ENCODE data around the gene EMB.
A peak's percentile ranks its signal among the peaks of the same experiment; 100 is the strongest.
"Not testable (repeated sequence)": the region's sequence is repeated elsewhere in the genome, so short reads cannot be mapped to it uniquely, and the experiment has no call there.

The EMB gene

GRCh38 chr5:50440651-50441492 is at the start of gene EMB:
Gene EMB (minus strand): TSS chr5:50441288. CDS start chr5:50441151, 137 bp downstream.
- peak; percentile 1 for DNase-seq (ENCODE audit: low read depth)

GRCh38 chr5:50489491-50489890 is 48.4 kb upstream of the EMB start:
- DNase-seq (ENCODE audit: low read depth) = not testable (repeated sequence)

DNA sequence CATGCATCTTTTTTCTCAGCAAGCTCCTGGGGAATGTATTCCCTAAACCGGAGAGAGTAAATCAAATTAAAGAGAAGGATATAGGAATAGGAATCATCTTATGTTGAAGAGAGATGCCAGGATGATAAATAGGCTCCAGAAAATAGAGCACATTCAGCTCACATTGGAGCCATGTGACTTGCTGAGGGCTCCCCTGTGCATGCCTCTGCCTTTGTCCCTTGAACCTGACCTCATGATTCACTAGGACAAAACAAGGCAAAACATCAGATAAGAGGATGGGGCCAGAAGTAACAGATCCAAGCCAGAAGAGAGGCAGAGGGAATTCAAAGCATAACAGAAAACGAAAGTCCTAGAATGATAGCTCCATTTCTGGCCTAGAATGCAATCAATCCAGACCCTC is 37.7 kb upstream of the EMB start:
- DNase-seq (ENCODE audit: low read depth) = not testable (repeated sequence)

DNA sequence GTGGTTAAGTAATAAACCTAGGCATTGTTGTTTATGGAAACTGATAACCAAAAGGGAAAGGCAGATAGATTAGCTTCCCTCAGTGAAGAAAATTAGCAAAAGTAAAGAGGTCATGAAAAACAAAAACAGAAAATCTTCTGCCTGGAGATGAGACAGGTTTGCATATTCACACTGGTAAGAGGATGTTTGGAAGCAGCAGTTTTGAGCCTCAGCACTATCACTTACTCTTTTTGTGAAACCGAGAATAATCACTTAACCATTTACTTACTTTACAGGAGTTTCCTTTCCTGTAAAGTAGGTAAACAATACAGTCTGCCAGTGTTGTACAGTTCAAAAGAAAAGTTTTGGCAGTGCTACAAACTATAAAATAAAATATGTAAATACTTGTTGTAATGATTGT is 35.5 kb upstream of the EMB start:
- no peak for DNase-seq (ENCODE audit: low read depth)

DNA sequence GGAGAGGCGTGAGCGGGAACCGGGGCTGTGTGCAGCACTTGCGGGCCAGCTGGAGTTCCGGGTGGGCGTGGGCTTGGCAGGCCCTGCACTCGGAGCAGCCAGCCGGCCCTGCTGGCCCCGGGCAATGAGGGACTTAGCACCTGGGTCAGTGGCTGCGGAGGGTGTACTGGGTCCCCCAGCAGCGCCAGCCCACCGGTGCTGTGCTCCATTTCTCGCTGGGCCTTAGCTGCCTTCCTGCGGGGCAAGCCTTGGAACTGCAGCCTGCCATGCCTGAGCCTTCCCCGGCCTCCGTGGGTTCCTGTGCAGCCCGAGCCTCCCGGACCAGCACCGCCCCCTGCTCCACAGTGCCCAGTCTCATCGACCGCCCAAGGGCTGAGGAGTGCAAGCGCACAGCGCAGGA is 23.9 kb upstream of the EMB start:
- not testable (repeated sequence) for DNase-seq (ENCODE audit: low read depth)

DNA sequence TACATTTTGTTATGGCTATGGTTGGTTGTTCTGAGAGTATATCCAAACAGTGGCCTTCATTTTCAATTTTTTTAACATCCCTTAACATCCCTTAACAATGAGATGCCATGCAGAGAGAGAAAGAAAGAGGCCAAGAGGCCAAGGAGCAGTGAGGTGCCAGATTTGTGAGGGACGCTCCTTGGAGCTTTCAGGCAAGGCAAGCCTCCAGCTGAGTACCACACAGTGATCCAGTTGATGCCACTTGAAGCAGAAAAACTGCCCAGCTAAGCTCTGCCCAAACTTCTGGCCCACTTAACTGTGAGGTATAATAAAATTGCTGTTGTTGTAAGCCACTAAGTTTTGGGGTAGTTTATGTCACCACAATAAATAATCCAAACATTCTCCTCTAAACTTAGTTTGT is 22.6 kb upstream of the EMB start:
- DNase-seq (ENCODE audit: low read depth) = no peak

DNA sequence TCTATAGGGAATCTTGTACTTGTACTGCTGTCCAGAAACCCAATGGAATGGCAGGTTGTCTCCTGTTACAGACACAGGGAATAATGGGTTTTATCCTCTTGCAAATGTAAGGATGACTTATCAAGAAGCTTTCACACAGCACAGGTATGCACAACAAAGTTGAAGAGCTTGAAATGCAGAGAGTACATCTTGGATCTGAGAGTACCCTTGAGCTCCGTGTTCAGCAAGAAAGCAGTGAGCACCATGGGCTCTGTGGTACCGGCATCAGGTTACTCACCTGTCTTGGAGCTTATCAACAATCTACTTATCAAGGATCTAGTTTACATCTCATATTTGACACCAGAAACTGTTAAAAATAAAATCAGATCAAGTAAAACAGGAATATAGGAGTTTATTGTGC is 22.0 kb upstream of the EMB start:
- no peak for DNase-seq (ENCODE audit: low read depth)

DNA sequence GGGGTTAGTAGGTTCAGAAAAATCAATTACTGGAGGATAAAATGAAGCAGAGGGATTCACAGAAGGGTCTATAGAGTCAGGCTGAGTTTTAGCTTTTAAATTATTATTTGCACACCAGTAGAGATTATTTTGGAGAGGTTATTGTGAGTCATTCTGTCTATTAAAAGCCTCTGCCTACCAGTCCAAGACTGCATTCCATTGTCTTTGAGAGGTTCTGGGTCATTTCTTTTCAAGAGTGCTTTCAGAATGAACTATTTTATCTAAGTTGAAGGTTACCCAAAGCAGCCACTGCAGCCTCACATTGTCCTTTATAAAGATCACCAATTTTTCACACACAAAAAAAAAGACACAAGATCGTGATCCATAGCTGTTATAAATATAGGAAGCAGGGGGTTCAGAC is 21.5 kb upstream of the EMB start:
- not testable (repeated sequence) for DNase-seq (ENCODE audit: low read depth)

GRCh38 chr5:50458372-50458771 is 17.3 kb upstream of the EMB start:
- not testable (repeated sequence) for DNase-seq (ENCODE audit: low read depth)

GRCh38 chr5:50449241-50449640 is 8.2 kb upstream of the EMB start:
- DNase-seq (ENCODE audit: low read depth) = not testable (repeated sequence)

- DNase-seq (ENCODE audit: low read depth) = no peak
Measured at GRCh38 chr5:50447941-50448340, 6.9 kb upstream of the EMB start.

- no peak for DNase-seq (ENCODE audit: low read depth)
Measured at GRCh38 chr5:50447228-50447627, 6.1 kb upstream of the EMB start.

- no peak for DNase-seq (ENCODE audit: low read depth)
Measured at GRCh38 chr5:50445296-50445949, 4.3 kb upstream of the EMB start.

DNA sequence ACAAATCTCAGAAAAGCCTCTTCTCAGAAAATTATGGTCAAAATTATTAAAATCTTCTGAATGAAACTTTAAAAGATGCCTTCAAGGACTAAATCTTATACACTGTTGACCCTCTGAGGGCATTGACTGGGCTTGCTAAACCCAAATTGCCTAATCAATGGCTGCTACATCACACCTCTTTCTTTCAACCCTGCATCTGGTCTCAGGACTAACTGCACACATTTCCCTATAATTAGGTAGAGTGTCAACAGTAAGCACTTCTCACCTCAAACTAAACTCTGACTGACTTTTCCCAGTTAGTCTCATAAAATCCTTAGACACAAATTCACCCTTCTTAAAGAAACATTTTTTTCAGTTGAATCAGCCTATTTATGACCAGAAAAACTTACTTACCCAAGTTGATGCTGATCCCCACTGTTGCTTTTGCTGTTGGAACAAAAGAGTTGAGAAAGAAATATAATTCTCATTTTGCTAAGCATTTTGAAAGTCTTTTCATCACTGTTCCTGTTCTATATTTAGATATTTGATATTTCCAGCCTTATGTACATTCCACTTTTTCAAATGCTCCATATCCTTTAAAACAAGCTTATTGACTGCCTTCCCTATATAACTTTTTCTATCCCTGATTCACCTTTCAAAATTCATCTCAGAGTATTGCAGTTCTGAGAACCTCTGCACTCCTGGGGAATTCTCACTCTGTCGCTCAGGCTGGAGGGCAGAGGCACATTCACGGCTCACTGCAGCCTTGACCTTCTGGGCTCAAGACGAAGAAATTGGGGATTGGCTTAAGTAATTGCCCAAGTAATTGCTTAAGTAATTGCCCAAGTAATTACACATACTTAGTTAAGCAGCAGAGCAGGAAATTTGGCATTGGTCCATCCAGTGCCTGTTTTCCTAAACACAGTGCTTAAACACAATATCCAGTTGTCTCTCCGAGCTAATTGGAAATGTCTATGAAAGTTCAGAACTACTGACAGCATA is 1.8 kb upstream of the EMB start:
- DNase-seq (ENCODE audit: low read depth) = not testable (repeated sequence)

DNA sequence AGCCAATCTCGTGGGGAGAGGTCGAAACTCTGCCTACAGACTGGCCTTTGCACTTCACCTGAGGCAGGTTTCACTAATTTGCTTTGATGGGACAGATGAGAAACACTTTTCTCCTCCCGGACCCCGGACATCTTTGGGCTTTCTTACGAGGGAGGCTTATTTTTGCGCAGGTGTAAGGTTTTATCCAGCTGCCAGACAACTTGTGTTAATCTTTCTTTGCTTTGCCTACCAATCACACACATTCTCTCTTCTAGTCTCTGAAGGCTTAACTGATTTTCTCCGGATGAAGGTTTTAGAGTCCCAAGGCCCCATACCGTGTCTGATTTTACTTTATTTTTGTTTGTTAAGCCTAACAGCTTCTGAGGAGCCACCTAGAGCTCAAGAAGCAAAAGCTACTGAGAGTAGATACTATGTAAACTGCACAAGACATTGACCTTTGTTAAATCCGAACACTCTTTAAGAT is 436 bp upstream of the EMB start:
- no peak for DNase-seq (ENCODE audit: low read depth)

DNA sequence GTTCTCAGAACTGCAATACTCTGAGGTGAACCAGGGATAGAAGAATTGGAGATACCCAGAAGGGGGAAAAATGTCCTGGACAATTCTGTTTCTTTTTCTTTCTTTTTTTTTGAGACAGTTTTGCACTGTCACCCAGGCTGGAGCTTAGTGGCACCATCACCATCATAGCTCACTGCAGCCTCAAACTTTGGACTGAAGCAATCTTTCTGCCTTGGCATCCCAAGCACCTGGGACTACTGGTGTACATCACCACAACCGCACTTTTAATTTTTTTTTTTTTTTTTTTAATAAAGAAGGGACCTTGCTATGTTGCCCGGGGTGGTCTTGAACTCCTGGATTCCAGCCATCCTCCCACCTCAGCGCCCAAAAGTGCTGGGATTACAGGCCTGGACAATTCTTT is 1.9 kb downstream of the EMB start:
- DNase-seq (ENCODE audit: low read depth) = no peak

DNA sequence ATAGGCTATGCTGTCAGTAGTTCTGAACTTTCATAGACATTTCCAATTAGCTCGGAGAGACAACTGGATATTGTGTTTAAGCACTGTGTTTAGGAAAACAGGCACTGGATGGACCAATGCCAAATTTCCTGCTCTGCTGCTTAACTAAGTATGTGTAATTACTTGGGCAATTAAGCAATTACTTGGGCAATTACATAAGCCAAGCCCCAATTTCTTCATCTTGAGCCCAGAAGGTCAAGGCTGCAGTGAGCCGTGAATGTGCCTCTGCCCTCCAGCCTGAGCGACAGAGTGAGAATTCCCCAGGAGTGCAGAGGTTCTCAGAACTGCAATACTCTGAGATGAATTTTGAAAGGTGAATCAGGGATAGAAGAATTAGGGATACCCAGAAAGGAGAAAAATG is 3.0 kb downstream of the EMB start:
- not testable (repeated sequence) for DNase-seq (ENCODE audit: low read depth)

GRCh38 chr5:50435168-50435567 is 5.9 kb downstream of the EMB start:
- DNase-seq (ENCODE audit: low read depth) = no peak

DNA sequence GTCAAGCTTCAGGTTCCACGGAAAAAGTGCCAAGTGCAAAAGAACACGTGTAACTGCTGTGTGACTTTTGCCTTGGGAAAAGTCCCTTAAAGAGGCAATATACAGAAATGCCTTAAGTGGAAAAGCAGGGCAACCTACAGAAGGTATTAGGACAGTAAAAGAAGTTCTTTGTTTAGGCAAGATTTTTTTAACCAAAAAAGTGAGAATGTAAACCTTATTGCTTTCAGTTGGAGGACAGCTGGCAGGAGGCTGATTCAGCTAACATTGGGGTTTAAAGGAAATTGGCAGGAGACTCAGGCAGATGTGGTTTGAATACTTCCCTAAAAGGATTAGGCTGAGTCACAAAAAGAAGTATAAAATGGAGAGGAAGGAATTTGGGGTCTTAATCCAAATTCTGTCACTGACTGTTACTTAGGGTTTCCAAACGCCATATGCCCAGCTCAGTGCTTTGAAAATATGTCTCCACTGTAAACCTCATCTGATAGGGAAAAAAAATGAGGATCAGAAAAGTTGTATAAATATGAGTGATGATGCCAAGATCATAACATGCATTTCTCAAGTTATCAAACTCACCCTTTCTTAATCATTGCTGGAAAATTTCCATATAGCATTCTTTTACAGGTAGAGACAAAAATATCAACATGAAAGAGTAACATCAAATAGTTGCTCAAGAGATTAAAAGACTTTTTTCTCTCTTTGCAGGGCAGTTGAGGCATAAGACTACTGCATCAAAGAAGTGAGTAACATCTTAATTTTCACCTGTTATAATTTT is 9.8 kb downstream of the EMB start:
- not testable (repeated sequence) for DNase-seq (ENCODE audit: low read depth)

- DNase-seq (ENCODE audit: low read depth) = not testable (repeated sequence)
Measured at GRCh38 chr5:50423100-50423799, 17.8 kb downstream of the EMB start.

All from iris pigment epithelial cell (primary cell).